Islet precursor cell (in vitro differentiated cells): ENCODE measurements around the gene ALDH1L1.

ENCODE experiments used
- DNase-seq: peaks from one replicate; pipeline ENCODE4 v3.0.0-alpha.2; 2018

Gene ALDH1L1

DNA sequence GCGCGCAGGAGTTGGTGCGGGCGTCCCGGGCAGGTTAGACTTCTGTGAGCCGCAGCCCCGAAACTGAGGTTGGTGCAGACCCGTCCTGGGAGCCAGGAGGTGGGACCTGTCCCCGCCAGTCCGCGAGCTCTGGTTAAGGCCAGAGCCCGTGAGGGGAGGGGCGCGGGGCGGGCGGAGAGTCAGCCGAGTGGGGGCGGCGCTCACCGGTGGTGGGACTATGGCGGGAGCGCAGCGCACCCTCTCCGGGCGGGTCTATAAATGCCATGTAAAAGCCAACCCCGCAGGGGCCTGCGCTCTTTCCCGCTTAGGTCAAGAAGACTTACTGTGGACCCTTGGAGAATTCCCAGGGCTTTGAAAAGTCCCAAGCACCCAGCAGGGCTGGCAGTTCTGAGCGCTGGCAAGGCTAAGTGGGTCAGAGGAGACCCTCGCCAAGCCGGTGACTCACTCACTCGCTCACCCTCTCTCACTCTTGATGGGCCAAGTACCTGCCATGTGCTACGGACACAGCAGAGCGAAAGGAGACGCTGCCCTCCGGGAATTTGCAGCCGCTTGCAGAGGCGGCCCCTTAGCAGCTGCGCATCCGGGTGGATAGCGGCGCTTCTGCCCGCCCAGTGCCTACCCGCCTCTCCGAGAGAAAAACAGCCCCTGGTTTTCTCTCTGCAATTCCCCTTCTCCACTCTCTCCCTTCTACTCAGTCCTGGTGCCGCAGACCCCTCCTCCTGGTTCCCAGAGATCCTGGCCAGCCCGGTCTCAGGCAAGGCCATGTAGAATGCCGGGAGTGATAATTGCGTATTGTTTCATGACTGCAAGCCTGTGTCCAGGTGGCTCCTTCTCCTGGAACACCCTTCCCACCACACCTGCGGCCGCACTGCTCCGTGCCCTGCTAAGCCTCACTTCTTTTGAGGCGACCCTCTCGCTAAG, at the start of gene ALDH1L1:
Gene ALDH1L1, minus strand, starts transcription at position 110 of the 921 bp plus-strand sequence. CDS start 19,607 bp downstream, outside the sequence.
- DNase-seq, result peak; percentile 90

DNA sequence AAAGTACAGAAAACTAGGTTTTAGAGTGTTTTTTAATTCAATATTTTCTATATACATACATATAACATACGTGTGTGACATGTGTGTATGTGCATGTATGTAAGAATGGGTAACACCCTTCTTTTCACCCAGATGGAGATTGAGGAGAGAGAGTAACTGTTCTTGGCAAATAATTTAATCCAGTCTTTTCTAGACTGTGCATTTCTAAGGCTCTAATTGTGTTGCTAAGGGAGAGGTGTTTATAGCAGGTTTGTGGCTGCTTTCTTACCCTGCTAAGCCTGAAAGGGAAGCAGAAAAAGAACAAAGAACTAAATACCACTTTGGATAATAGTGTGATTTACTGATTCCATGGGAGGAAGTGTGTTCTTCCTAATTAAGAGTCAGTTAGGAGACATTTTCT, 46.0 kb upstream of the ALDH1L1 start:
- no peak for DNase-seq

DNA sequence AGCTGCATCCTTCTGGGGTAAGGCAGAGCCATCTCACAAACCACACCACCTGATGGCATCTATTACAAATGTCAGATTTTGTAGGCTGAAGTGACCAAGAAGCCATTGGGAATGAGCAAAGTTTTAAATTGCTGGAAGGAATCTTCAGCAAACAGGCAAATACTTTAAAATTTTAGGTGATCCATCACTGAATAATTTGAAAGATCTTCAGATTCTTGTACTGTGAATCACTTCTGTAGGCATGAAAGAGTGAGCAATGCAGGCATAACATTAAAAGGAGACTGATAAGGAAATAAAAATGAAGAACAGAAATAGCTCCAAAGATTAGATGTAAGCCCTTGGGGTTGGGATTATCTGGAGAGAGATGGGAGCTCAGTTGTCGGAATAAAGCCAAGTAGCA, 36.0 kb upstream of the ALDH1L1 start:
- DNase-seq, result no peak

DNA sequence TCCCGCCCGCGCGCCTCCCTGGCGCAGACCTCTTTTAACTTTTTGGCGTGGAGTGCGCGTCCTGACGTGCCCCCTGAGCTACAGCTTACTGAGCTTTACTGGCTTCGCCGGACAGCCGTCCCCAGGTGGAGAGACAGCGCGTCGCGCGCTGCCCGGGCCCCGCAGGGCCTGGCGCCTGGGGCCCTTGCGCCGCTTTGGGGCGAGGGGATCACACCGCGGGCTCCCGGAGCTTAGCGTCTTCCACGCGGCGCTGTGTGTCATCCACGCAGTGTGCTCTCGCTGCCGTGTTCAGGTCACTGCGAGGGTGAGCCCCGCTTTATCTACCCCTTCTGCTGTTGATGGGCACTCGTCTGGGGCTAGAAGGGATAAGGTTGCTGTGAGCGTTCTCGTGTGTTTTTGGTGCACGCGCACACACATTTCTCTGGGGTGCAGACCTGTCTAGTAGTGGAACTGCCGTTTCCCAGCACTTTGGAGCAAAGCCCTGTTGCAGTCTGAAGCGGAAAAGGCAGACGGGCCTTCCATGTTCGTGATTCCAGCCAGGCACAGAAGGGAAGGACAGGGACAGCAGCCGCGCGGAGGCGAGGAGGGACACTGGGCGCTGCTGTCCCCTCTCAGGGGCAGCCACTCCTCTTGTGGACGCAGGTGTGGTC, 33.1 kb upstream of the ALDH1L1 start:
- DNase-seq, result no peak

DNA sequence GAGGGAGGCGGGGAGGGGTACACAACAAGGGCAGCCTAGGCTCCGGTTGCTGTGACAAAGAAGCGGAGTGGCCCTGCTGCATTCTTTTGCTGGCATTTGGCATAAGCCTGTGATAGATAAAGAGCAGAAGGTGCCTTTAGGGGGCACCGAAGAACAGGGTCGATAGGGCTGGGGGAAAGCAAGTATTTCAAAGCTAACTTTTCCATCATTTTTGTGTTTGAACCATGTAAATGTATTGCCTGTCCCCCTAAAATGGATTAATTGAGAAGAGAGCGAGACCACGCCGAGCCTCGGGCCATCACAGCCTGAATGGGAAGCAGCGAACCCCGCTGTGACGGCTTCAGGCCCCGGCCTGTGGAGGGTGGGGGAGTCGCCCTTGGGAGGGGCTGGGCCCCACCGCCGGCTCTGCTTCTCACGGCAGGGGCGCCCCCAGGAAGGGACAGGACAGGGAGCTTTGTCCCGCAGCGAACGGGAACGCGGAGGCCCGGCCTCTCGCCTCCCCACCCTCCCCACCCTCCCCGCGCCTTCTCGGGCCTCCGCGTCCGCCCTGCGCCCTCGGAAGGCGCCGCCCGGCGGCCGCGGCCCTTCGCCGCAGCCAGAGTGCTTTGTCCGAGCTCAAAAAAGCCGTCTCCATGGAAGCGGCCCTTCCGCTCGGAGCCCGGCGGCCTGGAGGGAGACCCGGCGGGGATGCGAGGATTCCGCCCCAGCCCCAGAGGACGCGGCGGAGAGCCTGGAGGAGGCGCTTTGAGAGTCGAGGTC, 32.4 kb upstream of the ALDH1L1 start:
- peak; percentile 85 for DNase-seq

DNA sequence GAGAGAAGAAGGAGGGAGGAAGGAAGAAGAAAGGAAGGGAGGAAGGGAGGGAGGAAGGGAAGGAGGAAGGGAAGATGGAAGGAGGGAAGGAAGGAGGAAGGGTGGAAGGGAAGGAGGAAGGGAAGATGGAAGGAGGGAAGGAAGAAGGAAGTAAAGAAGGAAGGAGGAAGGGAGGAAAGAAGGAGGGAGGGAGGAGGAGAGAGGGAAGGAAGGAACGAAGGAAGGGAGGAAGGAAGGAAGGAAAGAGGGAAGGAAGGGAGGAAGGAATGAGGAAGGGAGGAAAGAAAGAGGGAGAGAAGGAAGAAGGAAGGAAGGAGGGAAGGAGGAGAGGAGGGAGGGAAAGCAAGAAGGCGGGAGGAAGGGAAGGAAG, 31.8 kb upstream of the ALDH1L1 start:
- no peak for DNase-seq

DNA sequence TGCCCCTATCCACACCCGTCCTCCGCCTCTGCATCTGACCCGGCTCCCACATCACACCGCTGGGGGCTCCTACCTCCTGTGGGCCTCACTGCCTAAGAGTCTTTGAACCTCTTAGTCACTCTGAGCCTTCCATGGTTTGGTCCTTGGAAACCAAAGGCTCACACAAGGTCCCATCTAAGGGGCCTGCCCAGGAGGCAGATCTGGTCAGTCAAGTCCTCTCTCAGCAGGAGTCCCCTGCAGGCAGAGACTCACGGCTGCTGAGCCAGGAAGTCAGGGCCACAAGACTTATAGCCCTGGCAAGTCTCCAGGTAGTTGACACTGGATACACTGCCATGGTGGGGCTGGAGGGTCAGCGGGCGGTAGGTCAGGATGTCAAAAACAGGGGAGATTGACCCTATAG, 31.2 kb upstream of the ALDH1L1 start:
- DNase-seq, result no peak

DNA sequence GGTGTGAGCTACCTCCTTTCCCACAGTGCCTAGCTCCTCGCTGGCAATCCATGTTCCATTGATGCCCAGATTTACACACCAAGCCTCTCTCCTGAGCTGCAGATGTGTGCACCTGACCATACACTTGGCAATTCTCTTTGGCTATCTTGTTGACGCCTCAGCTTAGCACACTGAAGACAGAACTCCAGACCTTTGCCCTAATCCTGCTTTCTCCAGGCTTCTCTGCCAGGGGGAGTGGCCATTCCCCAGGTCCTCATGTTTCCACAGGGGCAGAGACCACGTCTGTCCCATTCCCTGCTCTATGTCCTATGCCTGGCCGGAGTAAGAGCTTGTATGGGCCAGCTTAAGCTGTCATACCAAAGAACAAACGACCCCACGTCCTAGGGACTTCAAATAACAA, 30.2 kb upstream of the ALDH1L1 start:
- no peak for DNase-seq

DNA sequence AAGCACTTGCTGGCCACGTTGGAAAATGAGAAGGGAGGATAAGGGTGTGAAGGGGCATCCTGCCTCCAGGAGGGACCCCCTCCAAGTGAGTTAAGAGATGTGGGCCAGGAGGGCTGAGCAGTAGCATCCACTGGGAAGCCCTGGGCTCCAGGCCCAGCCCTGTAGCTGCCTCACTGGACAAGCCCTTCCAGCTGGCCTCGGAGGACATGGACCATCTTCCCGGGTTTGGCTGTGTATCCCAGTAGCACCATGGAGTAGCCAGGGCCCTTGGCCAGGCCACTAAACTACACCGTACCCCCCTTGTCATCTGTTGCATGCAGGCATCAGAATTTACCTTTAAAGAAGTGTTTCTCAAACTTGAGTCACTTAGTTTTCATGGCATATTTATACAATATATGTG, 29.4 kb upstream of the ALDH1L1 start:
- DNase-seq, result no peak

DNA sequence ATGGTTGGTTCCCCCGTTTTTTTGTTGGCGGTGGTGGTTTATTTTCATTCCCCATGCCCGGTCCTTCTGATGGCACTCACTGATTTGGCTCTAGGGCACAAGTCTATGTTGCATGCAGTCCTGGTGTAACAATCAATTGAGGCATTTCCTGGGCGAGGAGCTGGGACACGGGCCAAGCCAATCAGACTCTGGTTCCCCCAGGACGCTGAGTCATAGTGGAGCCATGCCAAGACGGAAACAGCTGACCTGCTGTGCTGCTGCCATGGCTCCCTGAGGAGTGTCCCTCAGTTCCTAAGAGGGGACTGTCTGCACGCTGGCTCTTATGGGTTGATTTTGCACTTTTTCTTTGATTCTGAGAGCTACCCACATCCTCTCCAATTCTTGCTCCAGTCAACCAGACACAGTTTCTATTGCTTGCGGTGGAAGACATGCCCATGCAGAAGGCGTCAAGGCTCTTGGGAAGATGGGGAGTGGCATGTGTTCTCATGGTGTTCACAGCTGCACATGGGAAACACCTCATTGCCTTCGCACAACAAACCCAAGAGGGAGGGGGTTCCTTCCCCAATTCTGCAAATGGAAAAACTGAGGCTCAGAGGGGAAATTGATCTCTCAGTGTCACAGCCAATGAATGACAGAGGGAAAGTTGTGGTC, 28.3 kb upstream of the ALDH1L1 start:
- DNase-seq, result no peak

DNA sequence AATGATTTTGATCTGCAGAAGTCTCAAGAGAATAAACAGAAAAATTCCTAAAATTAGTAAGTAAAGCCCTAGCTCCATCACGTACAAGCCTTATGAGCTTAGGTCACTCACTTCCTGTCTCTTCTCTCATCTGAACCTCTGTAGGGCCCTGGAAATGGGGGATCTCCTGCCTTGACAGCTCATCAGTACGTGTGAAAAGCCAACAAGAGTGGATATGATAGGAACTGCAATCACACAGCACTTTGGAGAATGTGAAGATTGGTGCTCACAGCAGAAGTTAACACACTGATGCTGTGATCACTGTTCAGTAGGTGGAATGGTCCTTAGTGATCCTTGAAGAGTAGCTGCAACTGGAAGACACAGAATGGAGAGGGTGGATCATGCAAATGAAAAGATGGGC, 27.8 kb upstream of the ALDH1L1 start:
- no peak for DNase-seq

DNA sequence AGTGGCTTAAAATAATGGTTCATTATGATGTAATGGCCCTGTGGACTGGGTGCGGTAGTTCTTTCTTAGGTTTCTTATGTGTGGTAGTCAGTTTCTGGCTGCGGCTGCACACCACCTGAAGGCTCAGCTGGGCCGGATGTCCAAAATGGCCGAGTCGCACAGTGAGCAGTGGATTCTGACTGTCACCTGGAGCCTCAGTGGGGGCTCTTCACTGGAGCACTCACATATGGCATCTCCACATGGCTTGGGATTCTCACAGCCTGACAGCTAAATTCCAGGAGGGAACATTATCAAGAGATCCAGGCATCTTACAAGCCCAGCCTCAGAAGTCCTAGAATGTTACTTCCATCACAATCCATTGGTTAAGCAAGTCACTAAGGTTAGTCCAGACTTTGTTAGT, 26.8 kb upstream of the ALDH1L1 start:
- DNase-seq, result no peak

DNA sequence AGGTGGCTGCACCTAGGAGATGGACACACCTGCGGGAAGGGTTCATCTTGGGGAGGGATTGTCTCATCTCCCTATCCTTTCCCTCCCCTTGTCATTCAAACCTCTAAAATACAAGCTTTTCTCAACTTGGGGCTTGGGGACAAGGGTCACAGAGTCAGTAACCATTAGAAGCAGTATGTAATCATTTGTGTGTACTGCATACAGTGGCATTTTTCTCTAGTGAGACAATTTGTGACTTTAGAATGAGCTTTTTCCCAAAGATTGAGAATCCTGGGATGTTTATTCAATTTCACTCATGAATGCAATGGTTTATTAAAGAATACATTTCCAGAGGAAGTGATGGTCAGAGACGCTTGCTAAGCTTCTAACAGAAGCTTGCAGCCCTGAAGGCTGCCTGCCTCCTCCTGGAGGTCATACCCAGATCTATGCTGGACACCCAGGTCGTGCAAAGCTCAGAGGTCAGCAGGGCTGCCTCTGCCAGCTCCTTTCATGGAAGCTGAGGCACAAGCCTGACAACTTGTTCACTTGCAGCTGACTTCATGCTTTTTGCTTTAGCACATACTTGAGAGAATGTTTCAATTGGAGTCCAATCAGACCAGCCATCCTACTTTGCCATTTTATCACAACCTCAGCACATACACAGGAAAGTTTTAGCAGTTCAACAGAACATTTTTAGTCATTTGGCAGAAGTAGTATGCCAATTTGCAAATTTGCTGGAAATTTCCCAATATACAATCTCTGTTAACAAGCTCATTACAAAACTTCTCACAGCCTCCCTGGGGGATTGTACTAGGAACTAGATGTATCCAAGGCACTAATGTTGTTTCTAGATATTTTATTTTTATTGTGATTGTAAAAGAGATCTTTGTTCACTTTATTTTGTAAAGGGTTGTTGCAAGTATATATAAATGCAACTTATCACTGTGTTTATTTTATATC, 25.6 kb upstream of the ALDH1L1 start:
- DNase-seq, result no peak

DNA sequence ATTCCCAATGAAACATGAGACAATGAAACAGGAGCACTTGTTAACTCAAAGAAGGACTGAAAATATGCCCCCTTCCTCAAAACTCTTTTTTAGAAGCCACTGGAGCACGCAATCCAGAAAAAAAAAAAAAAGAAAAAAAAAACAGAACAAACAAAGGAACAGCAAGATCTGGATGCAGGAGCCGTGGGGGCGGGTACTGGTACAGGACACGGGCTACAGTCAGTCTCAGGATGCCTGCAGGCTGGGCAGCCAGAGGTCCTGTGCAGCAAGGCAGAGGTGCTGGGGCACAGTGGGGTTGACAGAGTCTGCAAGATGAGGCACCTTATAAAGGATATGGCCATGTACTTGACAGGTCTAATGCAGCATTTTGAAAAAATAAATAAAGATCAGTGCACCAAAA, 22.3 kb upstream of the ALDH1L1 start:
- DNase-seq, result no peak

DNA sequence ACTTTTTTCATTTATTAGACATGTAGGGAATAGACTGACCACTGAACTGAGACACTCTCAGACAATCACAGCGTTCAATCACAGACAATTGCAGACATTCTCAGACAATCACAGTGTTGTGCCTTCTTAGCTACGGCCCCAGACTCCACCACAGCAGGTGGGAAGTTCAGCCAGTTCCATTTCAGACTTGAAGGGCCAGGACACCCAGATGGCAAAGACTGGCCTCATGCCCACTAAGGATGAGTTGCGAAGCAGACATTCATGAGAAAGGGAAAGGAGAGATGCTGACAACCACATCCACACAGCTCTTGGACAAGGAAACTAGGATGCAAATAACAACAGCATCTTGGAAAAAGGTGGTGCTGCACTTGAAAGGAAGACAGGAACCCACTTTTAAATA, 21.9 kb upstream of the ALDH1L1 start:
- DNase-seq, result no peak

DNA sequence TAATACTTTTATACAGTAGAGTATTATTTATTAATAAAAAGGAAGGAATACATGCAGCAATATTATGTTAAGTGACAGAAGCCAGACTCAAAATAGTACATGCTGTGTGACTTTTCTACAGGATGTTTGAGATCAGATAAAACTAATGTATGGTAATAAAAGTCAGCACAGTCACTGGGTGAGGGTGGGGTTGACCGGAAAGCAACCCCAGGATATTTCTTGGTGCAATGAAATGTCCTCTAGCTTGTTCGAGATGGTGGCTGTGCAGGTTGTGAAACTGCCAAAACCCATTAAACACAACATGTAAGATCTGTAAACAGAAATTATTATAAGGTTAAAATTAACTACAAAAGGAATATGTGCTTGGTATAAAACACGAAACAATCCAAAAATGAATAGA, 20.8 kb upstream of the ALDH1L1 start:
- no peak for DNase-seq

DNA sequence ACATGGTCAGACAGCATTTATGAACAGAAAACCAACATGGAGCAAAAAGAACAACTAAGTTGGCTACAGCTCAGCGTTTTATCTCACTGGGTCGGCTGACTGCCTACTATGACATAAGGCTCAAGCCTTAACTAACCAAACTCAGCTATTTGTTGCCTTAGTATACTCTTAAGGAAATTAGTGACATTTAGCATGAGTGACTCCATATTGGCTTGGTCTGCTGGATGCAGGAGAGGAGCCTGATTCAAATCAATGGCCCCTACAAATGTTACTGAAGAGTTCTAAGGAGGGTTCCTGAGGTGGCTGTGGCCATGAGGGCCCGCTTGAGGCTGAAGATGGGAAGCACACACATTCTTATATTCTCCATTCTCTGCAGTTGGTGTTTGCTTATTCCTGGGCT, 20.1 kb upstream of the ALDH1L1 start:
- DNase-seq, result no peak

DNA sequence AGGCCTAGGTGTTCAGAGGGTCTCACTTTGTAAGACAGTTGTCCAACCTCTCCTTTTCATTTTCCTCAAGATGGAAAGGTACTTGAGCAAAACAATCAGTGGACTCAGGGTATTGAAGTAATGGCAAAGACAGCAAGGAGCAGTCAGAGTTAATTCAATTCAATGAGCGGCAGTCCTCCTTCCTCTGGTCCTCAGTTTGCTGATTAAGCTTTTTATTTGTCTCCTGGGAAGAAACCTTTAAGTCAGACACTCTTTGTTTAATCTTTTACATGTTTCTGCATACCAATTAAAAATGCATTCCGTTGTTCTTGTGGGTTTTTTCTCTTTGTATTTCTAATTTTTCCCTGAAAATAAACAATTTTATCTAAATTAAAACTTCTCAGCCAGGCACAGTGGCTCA, 18.9 kb upstream of the ALDH1L1 start:
- no peak for DNase-seq

DNA sequence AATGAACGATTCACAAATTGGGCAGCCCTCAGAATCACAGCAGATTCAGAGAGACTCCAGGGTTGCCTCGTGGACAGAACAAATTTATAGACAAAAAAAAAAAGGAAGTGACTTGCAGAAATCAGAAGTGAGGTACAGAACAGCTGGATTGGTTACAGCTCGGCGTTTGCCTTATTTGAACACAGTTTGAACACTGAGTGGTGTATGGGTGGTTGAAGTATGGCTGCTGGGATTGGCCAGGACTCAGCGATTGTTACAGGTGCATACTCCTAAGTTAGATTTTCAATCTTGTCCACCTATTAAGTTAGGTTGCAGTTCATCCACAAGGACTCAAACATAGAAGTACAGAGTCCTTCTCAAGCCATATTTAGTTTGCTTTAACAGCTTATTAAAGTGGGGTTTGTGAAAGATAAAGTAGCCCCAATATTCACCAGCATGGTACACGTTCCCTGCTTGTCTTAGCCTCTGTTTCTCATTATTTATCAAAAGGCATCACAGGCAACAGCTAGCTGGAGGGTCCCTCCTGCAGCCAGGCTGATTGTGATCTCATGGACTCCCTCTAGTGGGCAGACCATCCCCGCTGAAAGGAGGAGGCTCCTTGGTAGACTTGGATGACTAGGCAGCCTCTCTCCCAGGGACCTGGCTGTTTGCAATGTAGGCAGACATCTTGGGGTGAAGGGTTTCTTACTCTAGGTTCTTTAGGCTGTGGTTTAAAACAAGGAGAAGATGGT, 17.6 kb upstream of the ALDH1L1 start:
- peak; percentile 71 for DNase-seq

DNA sequence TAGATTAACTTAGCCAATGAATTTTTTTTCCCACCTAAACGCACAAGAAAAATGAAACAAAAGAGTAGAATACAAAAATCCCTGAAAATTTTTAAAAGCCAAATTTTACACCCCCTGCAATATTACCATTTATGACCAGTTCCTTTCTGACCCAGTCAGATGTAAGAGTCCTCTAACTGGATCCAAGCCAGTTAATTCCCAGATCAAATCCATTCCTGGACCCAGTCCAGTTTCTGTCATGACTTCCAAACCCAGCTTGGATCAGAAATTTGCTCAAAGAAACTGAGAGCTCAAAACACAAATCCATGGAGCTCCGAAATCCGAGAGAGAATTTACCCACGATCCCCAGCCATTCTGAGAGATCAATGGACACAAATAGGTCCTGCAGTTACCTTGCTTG, 17.0 kb upstream of the ALDH1L1 start:
- DNase-seq, result no peak

DNA sequence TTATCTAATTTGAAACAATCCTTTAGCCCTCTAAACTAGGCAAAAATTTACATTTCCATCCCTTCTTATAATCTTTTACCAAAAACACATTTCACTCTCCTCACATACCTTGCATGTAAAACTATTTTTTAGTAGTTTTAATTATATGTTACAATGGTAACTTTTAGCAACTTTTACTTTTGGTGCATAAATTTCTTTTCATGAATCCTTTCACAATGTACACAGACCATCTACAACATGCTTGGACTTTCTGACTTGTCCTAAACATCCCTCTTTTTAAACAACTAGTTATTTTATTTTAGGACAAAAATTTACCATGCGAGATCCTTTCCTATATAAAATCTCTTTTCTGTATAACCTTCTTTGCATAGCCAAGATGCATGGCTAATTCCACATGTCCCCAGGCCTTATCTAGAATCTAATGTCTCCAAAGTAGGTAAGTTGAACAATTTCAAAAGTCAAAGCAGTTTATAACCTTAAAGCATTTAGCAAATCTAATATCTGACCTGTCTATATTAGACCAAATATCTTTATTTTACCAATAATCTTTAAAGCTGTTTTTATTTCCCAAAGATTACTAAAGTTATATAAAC, 14.4 kb upstream of the ALDH1L1 start:
- DNase-seq, result no peak
